Ishikawa (cell line): Measurements from ENCODE around the gene ELMO1.

Experiments
- CREB1 ChIP-seq: IDR thresholded peaks from 2 replicates; pipeline ENCODE4 v1.6.1; 2012; ENCODE audit warnings: low read depth
- EP300 ChIP-seq: IDR thresholded peaks from 2 replicates; pipeline ENCODE4 v1.6.1; 2012; ENCODE audit warnings: borderline replicate concordance
- FOXM1 ChIP-seq: IDR thresholded peaks from 2 replicates; pipeline ENCODE4 v1.6.1; 2012; ENCODE audit warnings: low read depth, borderline replicate concordance
- MAX ChIP-seq: IDR thresholded peaks from 2 replicates; pipeline ENCODE4 v1.6.1; 2012
- RAD21 ChIP-seq: IDR thresholded peaks from 2 replicates; pipeline ENCODE4 v1.6.1; 2012; ENCODE audit warnings: low read depth
- REST ChIP-seq: IDR thresholded peaks from 2 replicates; pipeline ENCODE4 v1.6.1; 2012; ENCODE audit warnings: low read depth, mild to moderate bottlenecking
- TAF1 ChIP-seq: IDR thresholded peaks from 2 replicates; pipeline ENCODE4 v1.6.1; 2012; ENCODE audit warnings: low read depth, mild to moderate bottlenecking
- YY1 ChIP-seq: IDR thresholded peaks from 2 replicates; pipeline ENCODE4 v1.6.1; 2012; ENCODE audit warnings: low read depth

GRCh38 chr7:36895192-36895591 is 553.5 kb downstream of the ELMO1 start:
- TF ChIP-seq YY1 (no peak), EP300 (no peak), TAF1 (no peak), CREB1 (no peak), RAD21 (no peak), MAX (no peak), FOXM1 (no peak), REST (no peak)
